Measurements from ENCODE around the gene SLCO3A1.

GRCh38 chr15:92117261-92117731 is 263.8 kb downstream of the SLCO3A1 start:
- TF ChIP-seq CTCF (IDR thresholded peaks at IDR 0.05 in 8 of 11, conservative IDR thresholded peaks at IDR 0.05 in 3 of 11): no peak
- no peak for TF ChIP-seq POLR2AphosphoS5 (IDR thresholded peaks at IDR 0.05)
- no peak for TF ChIP-seq POLR2A (IDR thresholded peaks at IDR 0.05)
